Activated B cell treated with CpG ODN at 0.5 μM for 24 hours (primary cell): ENCODE data around the gene NXN. TPM values are rescaled to one million over a fixed set of nuclear protein-coding genes. Genes with fewer than 3 reads are reported as not detected.

Experiments used
- ATAC-seq: fragments of 200-7000 bp; cut with Tn5 transposase; one replicate; pipeline ENCODE4 v1.10.0; 2021; ENCODE audit warnings: low read depth, mild to moderate bottlenecking, moderate library complexity
- CTCF ChIA-PET: fragments of 350-600 bp; sonication (Branson Sonifier 250); formaldehyde crosslinking; loops from one replicate; lab custom pipeline; 2021; ENCODE audit warnings: antibody characterized with exemption; lab: Charles Lee
- POLR2A ChIA-PET: fragments of 350-600 bp; sonication (Branson Sonifier 250); formaldehyde crosslinking; loops from one replicate; lab custom pipeline; 2021; ENCODE audit warnings: antibody characterized with exemption; lab: Charles Lee
- DNase-seq: peaks from one replicate; pipeline ENCODE4 v3.0.0; 2022
- H3K27ac Mint-ChIP-seq: one replicate; pipeline ENCODE4 v1.8.0; 2020; ENCODE audit warnings: mixed read lengths
- H3K27me3 Mint-ChIP-seq: one replicate; pipeline ENCODE4 v1.8.0; 2021; ENCODE audit warnings: mixed read lengths
- H3K36me3 Mint-ChIP-seq: one replicate; pipeline ENCODE4 v1.8.0; 2021; ENCODE audit warnings: low read depth, mixed read lengths
- H3K4me1 Mint-ChIP-seq: one replicate; pipeline ENCODE4 v1.8.0; 2021; ENCODE audit warnings: mixed read lengths
- H3K4me3 Mint-ChIP-seq: one replicate; pipeline ENCODE4 v1.8.0; 2020; ENCODE audit warnings: mild to moderate bottlenecking, mixed read lengths
- H3K9me3 Mint-ChIP-seq: one replicate; pipeline ENCODE4 v1.8.0; 2020; ENCODE audit warnings: mixed read lengths
- intact Hi-C: fragments of 100-400 bp; cut with micrococcal nuclease; formaldehyde crosslinking; loops from one replicate; pipeline ENCODE4 v1.15.1; 2024
- total RNA-seq: library from RNA; stranded (reverse); gene quantifications from 2 replicates; pipeline ENCODE4 v1.2.3, GENCODE V29; 2022
- TF ChIP-seq, protein P1 (sequence below): fragments of 200-600 bp; IDR thresholded peaks from one replicate; pipeline ENCODE4 v1.8.0; 2022; ENCODE audit warnings: antibody characterized with exemption, mild to moderate bottlenecking

NXN gene
- total RNA-seq, 1 donor from 2014 or later = 0.22 TPM

DNA sequence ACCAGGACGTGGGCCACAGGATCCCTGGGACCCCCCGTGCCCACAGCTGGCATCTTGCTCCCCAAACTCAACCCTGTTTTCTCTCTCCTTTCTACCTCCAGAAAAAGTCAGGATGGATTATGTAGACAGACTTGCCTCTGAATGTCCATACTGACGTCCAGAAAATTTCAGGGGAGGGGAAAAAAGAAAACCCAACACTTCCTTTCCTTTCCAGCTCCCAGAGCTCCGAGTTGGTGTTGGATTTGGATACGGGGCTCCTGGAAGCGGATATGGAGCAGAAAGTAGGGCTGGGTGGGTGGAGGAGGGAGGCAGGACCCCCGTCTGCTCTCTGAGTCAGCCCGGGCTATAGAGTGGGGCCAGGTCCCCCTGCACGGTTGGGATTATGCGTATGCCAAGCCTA, 127.2 kb downstream of the NXN start:
- ChIA-PET POLR2A (no interaction called here), CTCF (no interaction called here)
- Mint-ChIP-seq H3K4me3 (no peak overlapping the region), H3K4me1 (no peaks in the 10 kb centered on the region), H3K27ac (no peak overlapping the region), H3K36me3 (no peaks in the 10 kb centered on the region), H3K9me3 (no peaks in the 10 kb centered on the region), H3K27me3 (peaks cover 10% of the 10 kb centered on the region)
- TF ChIP-seq, protein P1, sequence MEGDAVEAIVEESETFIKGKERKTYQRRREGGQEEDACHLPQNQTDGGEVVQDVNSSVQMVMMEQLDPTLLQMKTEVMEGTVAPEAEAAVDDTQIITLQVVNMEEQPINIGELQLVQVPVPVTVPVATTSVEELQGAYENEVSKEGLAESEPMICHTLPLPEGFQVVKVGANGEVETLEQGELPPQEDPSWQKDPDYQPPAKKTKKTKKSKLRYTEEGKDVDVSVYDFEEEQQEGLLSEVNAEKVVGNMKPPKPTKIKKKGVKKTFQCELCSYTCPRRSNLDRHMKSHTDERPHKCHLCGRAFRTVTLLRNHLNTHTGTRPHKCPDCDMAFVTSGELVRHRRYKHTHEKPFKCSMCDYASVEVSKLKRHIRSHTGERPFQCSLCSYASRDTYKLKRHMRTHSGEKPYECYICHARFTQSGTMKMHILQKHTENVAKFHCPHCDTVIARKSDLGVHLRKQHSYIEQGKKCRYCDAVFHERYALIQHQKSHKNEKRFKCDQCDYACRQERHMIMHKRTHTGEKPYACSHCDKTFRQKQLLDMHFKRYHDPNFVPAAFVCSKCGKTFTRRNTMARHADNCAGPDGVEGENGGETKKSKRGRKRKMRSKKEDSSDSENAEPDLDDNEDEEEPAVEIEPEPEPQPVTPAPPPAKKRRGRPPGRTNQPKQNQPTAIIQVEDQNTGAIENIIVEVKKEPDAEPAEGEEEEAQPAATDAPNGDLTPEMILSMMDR = no peak
- no peak for DNase-seq
- intact Hi-C loops = no loop called here
- no peak for ATAC-seq

GRCh38 chr17:851924-852323, 127.7 kb downstream of the NXN start:
- ATAC-seq = no peak
- ChIA-PET POLR2A (no interaction called here), CTCF (no interaction called here)
- Mint-ChIP-seq H3K27me3 (peaks cover 14% of the 10 kb centered on the region), H3K36me3 (no peaks in the 10 kb centered on the region), H3K27ac (no peak overlapping the region), H3K4me3 (no peak overlapping the region), H3K9me3 (no peaks in the 10 kb centered on the region), H3K4me1 (peaks cover 4% of the 10 kb centered on the region)
- intact Hi-C loops = no loop called here
- TF ChIP-seq, protein P1 = no peak
- no peak for DNase-seq

- Mint-ChIP-seq H3K4me1 (peaks cover 7% of the 10 kb centered on the region), H3K9me3 (no peaks in the 10 kb centered on the region), H3K27me3 (peaks cover 19% of the 10 kb centered on the region), H3K27ac (no peak overlapping the region), H3K36me3 (no peaks in the 10 kb centered on the region), H3K4me3 (no peak overlapping the region)
- ATAC-seq (no peak), DNase-seq (no peak)
- intact Hi-C loops = no loop called here
- ChIA-PET CTCF (no interaction called here), POLR2A (no interaction called here)
- TF ChIP-seq, protein P1 = no peak
Measured at GRCh38 chr17:850851-851763, 128.5 kb downstream of the NXN start.

DNA sequence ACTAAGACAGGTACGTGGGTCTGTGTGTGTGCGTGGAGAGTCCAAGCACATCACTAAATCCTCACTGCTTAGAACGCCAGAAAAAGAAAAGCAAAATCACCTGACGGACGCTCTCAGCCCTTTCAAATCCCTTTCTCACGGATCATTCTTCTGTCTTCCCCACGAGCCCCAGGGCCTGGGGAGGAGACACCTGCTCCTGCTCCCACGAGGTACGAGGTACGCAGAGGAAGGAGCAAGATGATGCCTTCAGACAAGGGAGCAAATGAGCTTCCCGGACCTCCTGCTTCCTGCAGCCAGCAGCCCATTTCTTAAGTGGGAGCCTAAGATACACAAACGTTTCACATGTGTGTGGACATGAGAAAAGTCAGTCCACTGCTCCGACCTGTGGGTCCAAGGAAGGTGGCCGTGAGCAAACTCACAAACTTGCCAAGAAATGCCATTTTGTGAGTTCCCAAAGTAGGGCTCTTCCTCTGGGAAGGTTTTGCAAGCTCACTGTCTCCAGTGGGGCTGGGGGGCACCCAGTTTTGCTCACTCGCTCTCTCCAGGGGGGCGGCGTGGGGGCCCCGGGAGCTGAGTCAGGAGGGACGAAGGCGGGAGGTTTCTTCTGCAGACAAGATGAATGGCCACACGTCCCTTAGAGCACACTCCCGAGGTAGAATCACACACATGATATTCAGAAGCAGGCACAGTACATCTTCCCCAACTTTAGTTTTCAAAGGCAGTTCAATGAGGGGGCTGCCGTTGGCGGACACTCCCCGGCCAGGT, 129.3 kb downstream of the NXN start:
- H3K27me3 Mint-ChIP-seq = peaks cover 22% of the 10 kb centered on the region
- H3K4me3 Mint-ChIP-seq = no peak overlapping the region
- no peak overlapping the region for H3K27ac Mint-ChIP-seq
- ATAC-seq (no peak), DNase-seq (no peak)
- intact Hi-C loops = no loop called here
- peaks cover 7% of the 10 kb centered on the region for H3K4me1 Mint-ChIP-seq
- H3K36me3 Mint-ChIP-seq = no peaks in the 10 kb centered on the region
- TF ChIP-seq, protein P1 = no peak
- ChIA-PET POLR2A (no interaction called here), CTCF (no interaction called here)
- H3K9me3 Mint-ChIP-seq = no peaks in the 10 kb centered on the region

DNA sequence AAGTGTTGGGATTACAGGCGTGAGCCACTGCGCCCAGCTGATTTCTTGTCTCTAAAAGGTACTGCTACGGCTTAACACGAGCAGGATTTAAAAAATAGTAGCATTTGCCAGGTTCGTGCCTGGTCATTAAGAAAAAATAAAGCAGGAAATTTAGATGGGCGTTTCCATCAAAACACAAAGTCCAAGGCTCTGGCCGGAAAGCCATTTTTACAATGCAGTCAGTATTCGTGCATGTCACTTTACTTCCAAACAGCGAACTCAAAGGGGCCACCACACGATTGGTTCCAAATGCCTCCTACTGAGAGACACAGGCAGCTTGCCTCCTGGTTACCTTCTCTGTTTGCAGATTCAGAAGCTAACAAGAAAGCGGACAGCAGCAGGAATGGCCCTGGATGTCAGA, 131.2 kb downstream of the NXN start:
- TF ChIP-seq, protein P1 = no peak
- ATAC-seq (no peak), DNase-seq (no peak)
- H3K27ac Mint-ChIP-seq = no peak overlapping the region
- peaks cover 35% of the 10 kb centered on the region for H3K27me3 Mint-ChIP-seq
- H3K36me3 Mint-ChIP-seq = no peaks in the 10 kb centered on the region
- ChIA-PET POLR2A (no interaction called here), CTCF (no interaction called here)
- H3K4me3 Mint-ChIP-seq = no peak overlapping the region
- peaks cover 7% of the 10 kb centered on the region for H3K4me1 Mint-ChIP-seq
- intact Hi-C loops = no loop called here
- H3K9me3 Mint-ChIP-seq = no peaks in the 10 kb centered on the region
